Ovary (tissue), 3 donors: ENCODE data around the gene HMG20A.

Source experiments
- POLR2A ChIP-seq: fragments of 450-650 bp; IDR thresholded peaks from one replicate; pipeline ENCODE4 v1.6.1; 2017; ENCODE audit warnings: antibody characterized with exemption, mild to moderate bottlenecking, moderate library complexity
- TF ChIP-seq, protein P1 (sequence below), 3 donors: fragments of 450-650 bp in 2 of 3; fragments of 200-600 bp in 1 of 3; IDR thresholded peaks; one replicate each; pipeline versions ENCODE4 v1.5.1 to v1.8.0; 2016 to 2022; ENCODE audit warnings: antibody characterized with exemption in 3 of 3, mild to moderate bottlenecking in 1 of 3
- donor health status: DM: no; HTN: no; CAD: no.

DNA sequence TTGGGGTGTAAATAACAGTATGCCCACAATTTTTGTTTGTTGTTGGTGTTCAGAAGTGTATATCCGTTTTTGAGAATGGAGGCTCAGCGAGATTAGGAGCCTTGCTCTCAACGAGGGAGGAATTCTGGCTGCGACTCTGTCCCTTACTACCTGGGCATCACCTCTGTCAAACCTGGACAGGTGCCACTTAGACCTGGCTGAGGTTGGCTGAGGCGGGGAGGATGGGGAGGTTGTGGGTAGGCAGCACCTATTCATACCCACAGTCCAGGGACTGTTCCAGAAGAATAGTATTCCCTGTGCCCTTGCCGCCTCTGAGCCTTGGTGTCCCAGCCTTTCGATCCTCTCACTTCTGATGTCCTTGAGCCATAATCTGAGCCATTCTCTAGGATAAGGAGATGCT is 112.2 kb downstream of the HMG20A start:
- TF ChIP-seq, protein P1, sequence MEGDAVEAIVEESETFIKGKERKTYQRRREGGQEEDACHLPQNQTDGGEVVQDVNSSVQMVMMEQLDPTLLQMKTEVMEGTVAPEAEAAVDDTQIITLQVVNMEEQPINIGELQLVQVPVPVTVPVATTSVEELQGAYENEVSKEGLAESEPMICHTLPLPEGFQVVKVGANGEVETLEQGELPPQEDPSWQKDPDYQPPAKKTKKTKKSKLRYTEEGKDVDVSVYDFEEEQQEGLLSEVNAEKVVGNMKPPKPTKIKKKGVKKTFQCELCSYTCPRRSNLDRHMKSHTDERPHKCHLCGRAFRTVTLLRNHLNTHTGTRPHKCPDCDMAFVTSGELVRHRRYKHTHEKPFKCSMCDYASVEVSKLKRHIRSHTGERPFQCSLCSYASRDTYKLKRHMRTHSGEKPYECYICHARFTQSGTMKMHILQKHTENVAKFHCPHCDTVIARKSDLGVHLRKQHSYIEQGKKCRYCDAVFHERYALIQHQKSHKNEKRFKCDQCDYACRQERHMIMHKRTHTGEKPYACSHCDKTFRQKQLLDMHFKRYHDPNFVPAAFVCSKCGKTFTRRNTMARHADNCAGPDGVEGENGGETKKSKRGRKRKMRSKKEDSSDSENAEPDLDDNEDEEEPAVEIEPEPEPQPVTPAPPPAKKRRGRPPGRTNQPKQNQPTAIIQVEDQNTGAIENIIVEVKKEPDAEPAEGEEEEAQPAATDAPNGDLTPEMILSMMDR (IDR thresholded peaks at IDR 0.05), result no peak
- TF ChIP-seq POLR2A, result no peak
